Fibroblast of the aortic adventitia (primary cell): ENCODE data around the gene TMEM150B. TPM values are rescaled to one million over a fixed set of nuclear protein-coding genes. Genes with fewer than 3 reads are reported as not detected.

Source experiments
- DNase-seq: peaks from one replicate; pipeline ENCODE4 v3.0.0-alpha.2; 2010; ENCODE audit warnings: low read depth
- H3K4me3 ChIP-seq: 2 replicates; pipeline ENCODE4 v1.5.1; 2011; ENCODE audit warnings: low read depth, mild to moderate bottlenecking, control low read depth, low read length, moderate library complexity
- total RNA-seq: library from RNA; depleted of rRNA; stranded (reverse); fragments of >200 nt; gene quantifications from 2 replicates; pipeline ENCODE4 v1.2.3, GENCODE V29; 2012; ENCODE audit warnings: low replicate concordance
- TF ChIP-seq, protein P1 (sequence below): IDR thresholded peaks from 2 replicates; pipeline ENCODE4 v1.5.1; 2011; ENCODE audit warnings: mild to moderate bottlenecking, low read length, control low read depth, inconsistent platforms; ENCODE audit not compliant: insufficient read depth

The TMEM150B gene
- total RNA-seq, 1 donor = not detected

DNA sequence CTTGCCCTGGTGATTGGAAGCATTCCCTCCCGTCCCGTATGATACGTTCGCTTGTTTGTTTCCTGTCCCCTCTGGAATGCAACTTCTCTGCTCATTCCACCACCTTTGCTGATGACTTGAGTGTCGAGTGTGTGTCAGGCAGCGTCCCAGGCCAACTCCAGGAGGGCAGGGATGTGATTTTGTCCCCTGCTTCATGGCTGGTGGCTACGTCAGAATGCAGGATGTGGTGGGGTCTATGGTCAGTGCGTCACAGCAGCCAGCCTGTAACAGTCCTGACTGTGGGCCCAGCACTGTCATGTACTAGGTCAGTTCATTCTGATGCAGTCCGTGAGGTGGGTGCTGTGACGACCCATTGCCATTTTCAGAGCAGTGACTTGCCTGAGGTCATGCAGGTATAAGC is 25.1 kb downstream of the TMEM150B start:
- no peak for DNase-seq
- H3K4me3 ChIP-seq = no peak overlapping the region
- TF ChIP-seq, protein P1, sequence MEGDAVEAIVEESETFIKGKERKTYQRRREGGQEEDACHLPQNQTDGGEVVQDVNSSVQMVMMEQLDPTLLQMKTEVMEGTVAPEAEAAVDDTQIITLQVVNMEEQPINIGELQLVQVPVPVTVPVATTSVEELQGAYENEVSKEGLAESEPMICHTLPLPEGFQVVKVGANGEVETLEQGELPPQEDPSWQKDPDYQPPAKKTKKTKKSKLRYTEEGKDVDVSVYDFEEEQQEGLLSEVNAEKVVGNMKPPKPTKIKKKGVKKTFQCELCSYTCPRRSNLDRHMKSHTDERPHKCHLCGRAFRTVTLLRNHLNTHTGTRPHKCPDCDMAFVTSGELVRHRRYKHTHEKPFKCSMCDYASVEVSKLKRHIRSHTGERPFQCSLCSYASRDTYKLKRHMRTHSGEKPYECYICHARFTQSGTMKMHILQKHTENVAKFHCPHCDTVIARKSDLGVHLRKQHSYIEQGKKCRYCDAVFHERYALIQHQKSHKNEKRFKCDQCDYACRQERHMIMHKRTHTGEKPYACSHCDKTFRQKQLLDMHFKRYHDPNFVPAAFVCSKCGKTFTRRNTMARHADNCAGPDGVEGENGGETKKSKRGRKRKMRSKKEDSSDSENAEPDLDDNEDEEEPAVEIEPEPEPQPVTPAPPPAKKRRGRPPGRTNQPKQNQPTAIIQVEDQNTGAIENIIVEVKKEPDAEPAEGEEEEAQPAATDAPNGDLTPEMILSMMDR = no peak

DNA sequence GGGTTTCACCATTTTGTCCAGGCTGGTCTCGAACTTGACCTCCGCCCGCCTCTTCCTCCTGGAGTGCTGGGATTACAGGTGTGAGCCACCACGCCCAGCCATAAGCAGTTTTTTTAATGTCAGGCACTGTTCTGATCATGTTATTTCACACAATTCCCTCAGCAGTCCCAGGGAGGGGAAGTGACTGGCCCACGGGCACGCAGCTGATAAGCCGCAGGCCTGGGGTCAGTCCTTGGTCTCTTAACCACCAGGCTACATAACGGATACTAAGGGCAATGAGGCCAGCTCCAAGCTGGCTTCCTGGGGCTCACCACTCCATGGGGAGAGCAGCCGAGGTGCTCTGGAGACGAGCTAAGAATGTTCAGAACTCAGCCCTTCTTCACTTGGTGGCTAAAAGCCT is 27.9 kb downstream of the TMEM150B start:
- DNase-seq = no peak
- H3K4me3 ChIP-seq = no peak overlapping the region
- TF ChIP-seq, protein P1 = no peak

DNA sequence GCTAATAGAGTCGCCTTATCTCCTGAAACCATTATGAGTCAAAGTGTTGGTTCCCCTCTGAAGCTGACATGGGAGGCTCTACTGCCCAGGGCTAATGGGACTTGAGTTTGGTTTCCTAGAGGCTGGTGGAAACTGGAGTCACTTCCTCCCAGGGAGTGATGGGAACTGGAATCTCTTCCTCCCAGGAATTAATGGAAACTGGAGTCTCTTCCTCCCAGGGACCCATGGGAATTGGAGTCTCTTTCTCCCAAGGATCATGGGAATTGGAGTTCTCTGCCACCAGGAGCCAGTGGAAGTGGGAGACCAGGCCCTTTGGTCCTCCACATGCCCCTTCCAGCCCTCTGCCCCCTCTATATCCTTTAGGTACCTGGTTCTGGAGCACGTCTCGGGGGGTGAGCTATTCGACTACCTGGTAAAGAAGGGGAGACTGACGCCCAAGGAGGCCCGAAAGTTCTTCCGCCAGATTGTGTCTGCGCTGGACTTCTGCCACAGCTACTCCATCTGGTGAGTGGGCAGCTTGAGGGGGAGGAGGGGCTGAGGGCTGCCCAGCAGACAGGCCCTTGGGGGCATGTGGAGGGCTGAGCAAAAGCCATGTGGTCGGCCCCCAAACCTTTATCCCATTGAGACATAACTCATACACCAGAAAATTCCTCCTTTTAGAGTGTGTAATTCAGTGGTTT is 35.9 kb downstream of the TMEM150B start:
- H3K4me3 ChIP-seq = no peak overlapping the region
- peak; percentile 7 for DNase-seq
- TF ChIP-seq, protein P1 = no peak

DNA sequence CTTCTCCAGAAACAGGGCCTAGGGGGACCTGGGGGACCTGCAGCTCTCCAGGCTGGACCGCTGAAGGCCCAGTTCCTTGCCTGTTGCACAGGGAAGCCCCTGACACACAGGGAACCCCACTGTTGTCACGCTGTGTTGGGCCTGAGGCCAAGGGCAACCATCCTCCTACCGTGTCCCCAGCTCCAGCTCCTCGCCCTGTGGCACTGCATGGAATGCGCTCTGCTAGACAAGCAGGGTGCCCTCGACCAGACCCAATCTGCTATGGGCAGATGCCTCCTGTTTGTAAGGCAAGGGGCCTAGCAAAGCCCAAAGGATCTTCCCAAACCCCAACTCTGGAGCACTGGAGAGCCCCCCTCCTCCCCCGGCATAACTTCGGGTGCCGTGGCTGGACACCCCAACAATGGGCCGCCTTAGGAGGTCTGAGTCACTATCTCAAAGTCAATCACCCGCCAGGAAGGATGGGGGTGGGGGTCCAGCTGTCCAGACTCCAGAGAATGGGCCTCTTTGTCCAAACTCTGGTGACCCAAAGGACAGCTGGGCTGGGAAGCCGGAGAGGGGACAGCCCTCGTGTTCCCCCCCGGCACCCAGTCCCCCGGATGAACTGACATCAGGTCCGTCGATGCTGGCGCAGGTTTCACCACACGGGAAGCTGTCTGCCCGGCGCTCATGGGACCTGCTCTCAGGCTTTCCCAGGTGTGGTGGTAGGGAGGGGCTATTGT is 37.6 kb downstream of the TMEM150B start:
- TF ChIP-seq, protein P1 = no peak
- H3K4me3 ChIP-seq = no peak overlapping the region
- DNase-seq = no peak

DNA sequence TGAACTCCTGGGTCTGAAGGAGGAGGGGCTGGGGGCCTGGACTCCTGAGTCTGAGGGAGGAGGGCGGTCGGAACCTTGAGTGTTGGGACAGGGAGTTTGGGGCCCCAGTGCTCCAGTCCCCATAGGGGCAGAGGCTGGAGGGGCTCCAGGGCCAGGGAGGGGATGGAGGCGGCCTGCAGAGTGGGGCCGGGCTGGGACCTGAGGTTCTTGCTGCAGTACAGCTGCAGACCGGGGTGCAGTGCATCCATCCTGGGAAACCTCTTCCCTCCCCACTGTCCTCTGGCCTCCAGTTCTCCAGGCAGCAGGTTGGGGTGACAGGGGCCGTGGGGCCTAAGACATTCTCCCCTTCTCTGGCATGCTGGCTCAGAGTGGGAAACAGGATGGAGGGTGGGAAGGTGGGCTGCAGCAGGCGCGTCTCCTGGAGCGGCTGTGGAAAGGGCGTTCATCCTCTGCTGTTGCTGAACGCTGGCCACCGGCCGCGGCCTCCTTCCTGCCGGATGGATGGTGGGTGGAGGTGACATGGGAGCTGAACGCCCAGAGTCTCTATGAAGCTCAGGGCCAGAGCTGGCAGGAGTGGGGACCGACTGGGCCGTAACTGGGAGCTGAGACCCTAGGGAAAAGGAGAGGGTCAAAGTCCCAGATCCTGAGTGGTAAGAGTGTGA is 39.8 kb downstream of the TMEM150B start:
- DNase-seq = peak; percentile 15
- TF ChIP-seq, protein P1 = no peak
- peak overlapping the region; percentile 63 for H3K4me3 ChIP-seq

DNA sequence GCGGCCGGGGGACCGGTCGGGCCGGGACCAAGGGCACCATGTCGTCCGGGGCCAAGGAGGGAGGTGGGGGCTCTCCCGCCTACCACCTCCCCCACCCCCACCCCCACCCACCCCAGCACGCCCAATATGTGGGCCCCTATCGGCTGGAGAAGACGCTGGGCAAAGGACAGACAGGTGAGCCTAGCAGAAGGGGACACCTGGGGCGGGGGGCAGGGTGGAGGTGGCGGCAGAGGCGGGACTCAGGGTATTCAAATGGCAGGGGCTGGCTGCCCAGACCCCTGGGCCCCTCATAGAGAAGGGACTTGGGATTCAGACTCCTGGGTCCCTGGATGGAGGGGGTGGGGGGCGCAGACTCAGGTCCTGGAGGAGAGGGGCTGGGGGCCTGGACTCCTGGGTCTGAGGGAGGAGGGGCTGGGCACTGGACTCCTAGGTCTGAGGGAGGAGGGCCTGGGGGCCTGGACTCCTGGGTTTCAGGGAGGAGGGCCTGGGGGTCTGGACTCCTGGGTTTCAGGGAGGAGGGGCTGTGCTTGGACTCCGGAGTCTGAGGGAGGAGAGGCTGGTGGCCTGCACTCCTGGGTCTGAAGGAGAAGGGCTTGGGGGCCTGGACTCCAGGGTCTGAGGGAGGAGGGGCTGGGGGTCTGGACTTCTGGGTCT is 40.6 kb downstream of the TMEM150B start:
- TF ChIP-seq, protein P1 = no peak
- no peak for DNase-seq
- H3K4me3 ChIP-seq = peak overlapping the region; percentile 63
